Raji (cell line): ENCODE measurements around the gene SLC39A5.

Experiments used
- POLR2A ChIP-seq: IDR thresholded peaks from 2 replicates; pipeline ENCODE4 v1.6.1; 2011; ENCODE audit warnings: low read depth, low read length, control low read depth; ENCODE audit not compliant: insufficient read depth

Gene SLC39A5

DNA sequence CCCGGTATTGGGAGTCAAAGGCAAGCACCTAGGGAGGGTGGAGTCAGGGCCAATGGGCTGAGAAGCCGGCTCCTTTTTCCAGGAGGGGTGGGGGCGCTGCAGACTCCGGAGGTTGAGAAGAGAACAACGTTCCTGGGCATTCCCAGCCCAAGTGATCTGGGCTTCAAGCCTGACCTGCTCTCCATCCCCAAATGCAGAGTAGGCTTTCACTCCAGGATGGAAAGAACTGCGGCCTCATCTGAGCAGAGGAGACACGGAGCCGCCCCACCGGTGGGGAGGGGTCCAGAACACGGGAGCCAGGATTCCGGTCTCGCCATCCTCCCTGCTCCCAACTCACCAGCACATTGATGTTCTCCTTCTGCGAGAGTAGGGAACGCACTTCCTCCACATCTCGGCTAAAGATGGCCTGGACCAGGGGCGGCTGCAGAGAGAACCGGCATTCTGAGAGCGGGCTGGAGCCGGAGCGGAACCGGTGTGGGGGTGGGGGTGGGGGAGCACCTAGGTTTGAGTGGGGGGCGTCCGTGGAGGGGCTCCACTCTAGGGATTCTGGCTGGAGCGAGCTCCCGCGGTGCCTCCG is 27.7 kb downstream of the SLC39A5 start:
- TF ChIP-seq POLR2A = no peak

DNA sequence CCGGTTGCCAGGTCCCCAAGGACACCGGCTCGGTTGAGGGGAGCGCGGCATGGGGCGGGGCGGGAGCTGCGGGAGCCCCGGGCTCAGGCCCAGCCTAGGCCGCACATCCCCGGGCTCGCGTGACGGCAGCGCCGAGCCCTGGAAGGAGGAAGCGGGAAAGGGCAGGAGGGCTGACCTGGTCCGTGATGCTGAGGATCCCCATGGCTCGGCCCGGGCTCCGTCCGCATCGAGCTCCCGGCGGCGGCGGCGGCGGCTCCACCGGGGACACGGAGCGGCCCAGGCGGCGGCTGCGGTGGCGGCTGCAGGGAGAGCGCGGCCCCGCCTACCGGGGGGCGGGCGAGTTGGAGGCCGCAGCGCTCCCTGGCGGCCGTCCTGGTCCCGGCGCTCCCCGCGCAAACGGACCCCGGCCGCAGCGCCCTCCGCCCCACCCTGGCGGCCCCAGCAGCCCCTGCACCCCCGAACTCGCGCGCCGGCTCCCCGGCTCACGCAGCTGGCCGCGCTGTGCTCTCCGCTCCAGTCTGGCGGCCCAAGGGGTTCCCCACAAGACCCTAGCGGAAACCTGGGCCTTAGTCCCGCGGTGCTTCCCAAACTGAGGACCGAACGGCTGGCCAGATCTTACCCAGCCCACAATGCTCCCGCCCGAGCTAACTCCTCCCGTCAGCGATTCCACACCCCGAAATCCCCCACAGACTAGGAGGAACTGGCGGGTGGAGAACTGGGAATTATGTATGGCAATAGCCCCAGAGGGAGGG is 28.4 kb downstream of the SLC39A5 start, which contains the start of gene ANKRD52:
Gene ANKRD52, minus strand, starts transcription at position 317 of the 752 bp plus-strand sequence. Its CDS starts 115 bp downstream, at position 202.
- TF ChIP-seq POLR2A = peak; percentile 67

DNA sequence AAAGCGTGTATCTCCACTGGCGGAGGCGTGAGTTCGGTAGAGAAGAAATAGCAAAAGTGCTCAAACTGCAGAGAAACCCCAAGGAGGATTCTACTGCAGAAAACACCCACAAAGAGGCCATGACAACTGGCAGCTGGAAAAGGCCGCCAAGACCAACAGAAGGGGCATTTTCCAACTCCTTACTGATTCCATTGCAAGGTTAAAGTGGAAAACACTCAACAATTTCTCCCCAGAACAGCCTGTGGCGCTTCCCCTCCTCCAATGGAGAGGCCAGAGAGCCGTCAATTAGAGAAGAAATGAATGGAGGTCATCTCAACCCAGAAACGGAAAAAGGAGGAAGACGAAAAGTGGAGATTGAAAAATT is 29.0 kb downstream of the SLC39A5 start:
- TF ChIP-seq POLR2A = no peak

GRCh38 chr12:56260380-56260779 is 30.5 kb downstream of the SLC39A5 start:
- no peak for TF ChIP-seq POLR2A

DNA sequence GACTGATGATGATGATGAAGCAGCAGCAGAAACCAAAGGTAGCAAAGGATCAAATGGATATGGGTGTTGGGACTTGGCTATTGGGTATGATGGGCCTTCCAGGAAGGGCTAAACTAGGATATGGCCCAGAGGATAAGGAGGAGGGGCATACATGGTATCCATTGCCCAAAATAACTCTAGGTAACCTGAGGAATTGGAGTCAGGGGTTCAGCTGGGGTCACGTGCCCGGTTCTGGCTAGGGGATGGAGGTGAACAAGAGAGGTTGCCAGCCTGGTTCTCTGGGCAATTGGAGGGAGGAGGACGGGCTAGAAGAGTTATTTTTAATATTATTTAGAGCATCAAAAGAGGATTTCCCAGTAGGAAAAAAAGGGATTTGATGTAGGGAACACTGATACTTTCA is 31.1 kb downstream of the SLC39A5 start:
- no peak for TF ChIP-seq POLR2A

DNA sequence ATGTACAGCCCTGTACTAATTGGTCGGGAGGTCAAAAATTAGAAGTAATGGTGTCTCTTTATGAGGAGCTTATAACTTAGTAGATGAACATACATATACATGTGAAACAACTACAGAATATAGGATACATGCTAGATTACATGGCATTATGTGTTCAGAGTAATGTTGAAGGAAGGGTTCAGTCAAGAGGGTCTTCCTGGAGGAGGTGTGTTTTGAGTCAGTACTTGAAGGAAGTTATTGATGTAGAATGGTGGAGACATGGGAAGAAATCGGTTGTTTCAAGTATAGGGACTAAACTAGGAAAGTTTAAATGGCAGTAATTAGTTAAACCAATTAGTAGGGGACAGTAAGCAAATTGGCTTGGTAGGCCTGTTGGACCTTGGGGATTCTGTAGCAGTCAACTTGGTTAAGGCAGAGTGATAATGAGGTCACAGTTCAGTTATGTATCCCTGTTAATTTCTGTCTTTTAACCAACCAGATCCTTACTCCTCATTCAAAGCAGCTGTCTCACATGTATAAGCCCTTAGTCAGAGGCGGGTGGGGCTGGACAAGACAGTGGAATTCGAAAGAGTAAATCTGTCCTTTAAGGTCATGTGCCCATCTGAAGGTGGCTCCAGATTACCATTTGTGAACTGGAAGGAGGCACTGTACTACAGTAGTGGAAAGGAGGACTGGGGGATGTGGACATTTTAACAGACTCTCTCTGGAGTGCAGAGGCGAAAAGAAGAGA is 31.8 kb downstream of the SLC39A5 start:
- no peak for TF ChIP-seq POLR2A

DNA sequence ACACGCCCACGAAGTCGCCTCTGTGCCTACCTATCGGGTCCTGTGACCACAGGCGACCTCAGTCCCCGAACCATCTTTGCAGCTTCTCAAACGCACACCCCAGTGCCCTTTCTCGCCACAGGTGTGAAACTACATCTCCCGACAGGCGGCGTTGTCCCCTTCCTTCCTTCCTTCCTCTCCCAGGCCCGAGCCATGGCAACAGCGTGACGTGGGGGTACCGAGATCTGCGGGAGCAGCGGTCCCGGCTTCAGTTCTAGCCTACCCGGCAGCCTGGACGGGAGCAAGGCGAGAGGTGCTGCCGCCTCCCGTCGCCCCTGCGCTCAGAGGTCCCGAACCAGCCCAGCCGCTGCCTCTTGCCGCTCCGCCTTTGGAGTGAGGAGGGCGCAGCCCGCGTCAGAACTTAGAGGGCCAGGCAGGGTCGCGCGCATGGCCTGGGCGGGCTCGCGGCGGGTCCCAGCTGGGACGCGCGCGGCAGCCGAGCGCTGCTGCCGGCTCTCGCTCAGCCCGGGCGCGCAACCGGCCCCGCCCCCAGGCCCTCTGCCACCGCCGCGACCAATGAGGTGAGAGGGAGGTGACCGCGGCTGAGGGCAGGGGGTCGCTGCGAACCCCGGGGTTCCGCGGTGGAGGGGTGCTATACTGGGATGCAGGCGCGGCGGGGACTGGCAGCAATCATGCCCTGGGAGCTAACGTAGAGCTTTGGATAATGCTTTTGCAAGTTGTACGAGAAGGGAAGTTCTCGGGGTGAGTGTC is 37.0 kb downstream of the SLC39A5 start, which contains the start of gene COQ10A:
Gene COQ10A, plus strand, starts transcription at position 250 of the 750 bp plus-strand sequence. Its CDS starts 177 bp downstream, at position 427.
- peak; percentile 92 for TF ChIP-seq POLR2A

DNA sequence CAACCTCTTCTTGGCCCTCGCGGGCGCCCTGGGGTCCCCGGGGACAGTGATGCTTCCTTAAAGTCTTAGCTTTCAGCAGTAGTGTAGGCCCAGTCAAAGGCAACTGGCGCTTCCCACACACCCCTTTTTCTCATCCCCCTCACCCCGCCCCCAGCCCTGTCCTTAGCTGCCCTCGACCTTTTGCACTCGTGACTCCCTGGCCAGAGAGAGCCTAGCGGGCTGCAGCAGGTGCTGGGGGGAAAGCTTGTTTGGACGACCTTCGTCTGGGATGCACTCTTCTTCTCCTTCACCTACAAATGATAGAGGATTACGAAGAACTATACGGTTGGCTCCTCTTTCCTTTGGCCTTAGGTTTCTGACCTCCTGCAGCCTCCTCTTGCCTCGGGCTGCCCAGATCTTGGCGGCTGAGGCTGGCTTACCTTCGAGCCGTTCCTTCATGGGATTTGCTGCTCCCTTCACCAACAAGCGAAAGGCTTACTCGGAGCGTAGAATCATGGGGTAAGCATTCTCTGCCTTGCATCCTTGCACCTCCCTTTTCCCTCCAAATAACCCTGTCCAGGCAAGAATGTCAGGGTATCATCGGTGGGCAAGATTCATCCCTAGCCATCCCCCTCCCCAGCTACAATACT is 37.7 kb downstream of the SLC39A5 start:
- TF ChIP-seq POLR2A = no peak

GRCh38 chr12:56271031-56271430 is 41.2 kb downstream of the SLC39A5 start:
- TF ChIP-seq POLR2A = no peak

DNA sequence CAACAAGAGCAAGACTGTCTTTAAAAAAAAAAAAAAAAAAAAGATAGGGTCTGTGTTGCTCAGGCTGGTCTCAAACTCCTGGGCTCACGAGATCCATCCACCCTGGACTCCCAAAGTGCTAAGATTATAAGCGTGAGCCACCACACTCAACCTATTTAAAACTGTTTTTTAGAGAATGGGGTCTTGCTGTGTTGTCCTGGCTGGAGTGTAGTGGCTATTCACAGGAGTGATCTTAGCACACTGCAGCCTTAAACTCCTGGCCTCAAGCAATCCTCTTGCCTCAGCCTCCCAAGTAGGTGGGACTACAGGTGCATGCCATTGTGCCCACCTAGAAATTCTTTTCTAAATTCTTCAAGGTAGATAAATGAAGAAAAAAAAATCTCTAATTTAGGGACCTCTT is 44.4 kb downstream of the SLC39A5 start:
- no peak for TF ChIP-seq POLR2A

- no peak for TF ChIP-seq POLR2A
Observed at GRCh38 chr12:56278905-56279304, 49.1 kb downstream of the SLC39A5 start.

- TF ChIP-seq POLR2A = no peak
Observed at GRCh38 chr12:56280849-56281248, 51.0 kb downstream of the SLC39A5 start.

DNA sequence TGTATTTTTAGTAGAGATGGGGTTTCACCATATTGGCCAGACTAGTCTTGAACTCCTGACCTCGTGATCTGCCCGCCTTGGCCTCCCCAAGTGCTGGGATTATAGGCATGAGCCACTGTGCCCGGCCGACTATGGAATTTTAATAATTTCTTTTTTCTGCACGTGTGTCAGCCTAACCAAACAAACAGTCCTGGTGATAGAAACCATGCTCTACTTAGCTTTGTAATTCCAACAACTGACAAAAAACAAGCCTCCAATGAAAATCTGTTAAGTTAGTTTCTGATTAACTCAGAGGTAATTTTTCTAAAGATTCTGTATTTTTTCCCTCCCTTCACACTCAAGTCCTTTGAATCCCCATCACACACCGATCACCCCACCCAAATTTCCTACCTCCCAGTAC is 52.2 kb downstream of the SLC39A5 start:
- no peak for TF ChIP-seq POLR2A

DNA sequence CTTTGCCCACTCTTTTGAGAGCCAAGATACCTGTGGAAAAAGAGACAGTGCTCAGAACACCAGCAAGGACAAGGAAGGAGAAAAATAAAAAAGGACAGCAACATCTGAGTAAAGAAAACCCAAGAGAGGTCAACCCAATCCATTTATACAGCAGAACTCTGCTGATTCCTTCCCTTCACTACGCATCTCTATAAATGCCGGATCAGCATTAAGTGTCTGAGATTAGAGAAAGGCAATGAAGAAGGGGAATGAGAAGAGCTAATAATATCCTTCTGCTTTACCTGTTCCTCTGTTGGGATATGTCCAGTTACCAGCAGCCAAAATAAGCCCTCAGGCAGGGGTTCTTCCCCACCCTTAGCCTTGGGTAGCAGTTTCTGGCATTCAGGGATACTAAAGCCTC is 52.7 kb downstream of the SLC39A5 start:
- TF ChIP-seq POLR2A = no peak
